ENCODE data around the gene TARM1. TPM values are rescaled to one million over a fixed set of nuclear protein-coding genes. Genes with fewer than 3 reads are reported as not detected.

Gene TARM1
- total RNA-seq, 4 donors from 2014 or later: not detected

GRCh38 chr19:54041969-54042606, 39.1 kb downstream of the TARM1 start:
- TF ChIP-seq CTCF (IDR thresholded peaks at IDR 0.05; ENCODE audit: low read depth): no peak

GRCh38 chr19:54040003-54040402, 41.2 kb downstream of the TARM1 start:
- TF ChIP-seq CTCF (IDR thresholded peaks at IDR 0.05; ENCODE audit: low read depth): no peak

GRCh38 chr19:54035215-54036178, 45.7 kb downstream of the TARM1 start:
- TF ChIP-seq CTCF (IDR thresholded peaks at IDR 0.05; ENCODE audit: low read depth): no peak

DNA sequence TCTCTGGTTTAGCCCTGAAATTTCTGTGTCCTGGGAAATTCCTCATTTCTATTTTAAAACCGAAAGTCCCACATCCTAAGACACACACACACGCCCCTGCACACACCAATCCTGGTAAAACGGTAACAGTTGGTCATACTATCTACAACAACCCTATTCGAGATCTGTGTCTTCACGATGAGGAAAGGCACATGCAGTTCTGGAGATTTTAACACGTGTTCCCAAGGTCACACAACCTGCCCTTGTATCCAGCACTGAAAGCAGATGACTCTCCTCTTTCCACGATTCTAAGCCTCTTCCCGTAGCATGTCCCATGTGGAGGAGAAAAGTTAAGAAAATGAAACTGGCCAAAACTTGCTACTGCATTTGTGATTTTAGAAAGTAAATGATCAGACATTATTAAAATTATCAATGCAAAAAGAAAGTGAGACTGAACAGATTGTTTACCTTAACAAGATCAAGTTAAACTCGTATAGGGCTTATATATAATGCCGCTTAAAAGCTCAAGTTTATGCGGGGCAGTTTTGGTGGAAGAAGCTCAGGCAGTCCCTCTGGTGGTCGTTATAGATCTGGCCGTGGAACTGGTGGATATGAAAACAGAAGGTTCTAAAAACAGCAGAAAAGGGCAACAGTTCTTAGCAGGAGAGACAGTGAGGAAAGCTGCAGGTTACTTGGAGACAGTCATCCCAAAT, 50.1 kb downstream of the TARM1 start:
- TF ChIP-seq CTCF (IDR thresholded peaks at IDR 0.05; ENCODE audit: low read depth): no peak

- no peak for TF ChIP-seq CTCF (IDR thresholded peaks at IDR 0.05; ENCODE audit: low read depth)
Measured at GRCh38 chr19:54029930-54030490, 51.2 kb downstream of the TARM1 start.

GRCh38 chr19:54029301-54029700, 51.9 kb downstream of the TARM1 start:
- TF ChIP-seq CTCF (IDR thresholded peaks at IDR 0.05; ENCODE audit: low read depth): no peak
